Erythroblast (primary cell): ENCODE results near the gene CDCA4.
"Not testable (repeated sequence)": the region's sequence is repeated elsewhere in the genome, so short reads cannot be mapped to it uniquely, and the experiment has no call there.

ENCODE experiments used
- DNase-seq, 2 experiments: peaks; one replicate each; lab custom pipeline; 2025; lab: John Stamatoyannopoulos, UW
- GATA1 ChIP-seq: IDR thresholded peaks from 2 replicates; pipeline ENCODE4 v1.6.1; 2011; ENCODE audit warnings: low read depth, mild to moderate bottlenecking, control low read depth, low read length, moderate library complexity
- POLR2A ChIP-seq: IDR thresholded peaks from 2 replicates; pipeline ENCODE4 v1.6.1; 2011; ENCODE audit warnings: mild to moderate bottlenecking, low read length

The CDCA4 gene

GRCh38 chr14:105020815-105021655, at the start of gene CDCA4:
Gene CDCA4, minus strand, starts transcription at chr14:105021083. Its CDS starts 9,154 bp downstream, at chr14:105011929.
- DNase-seq = peak; percentile 97 to 99

GRCh38 chr14:105069871-105070759, 49.2 kb upstream of the CDCA4 start:
- TF ChIP-seq GATA1 (no peak), POLR2A (no peak)
- no peak for DNase-seq

More at GRCh38 chr14:105020815-105021655, at the start of gene CDCA4:
- TF ChIP-seq GATA1 (no peak), POLR2A (peak; percentile 82)

DNA sequence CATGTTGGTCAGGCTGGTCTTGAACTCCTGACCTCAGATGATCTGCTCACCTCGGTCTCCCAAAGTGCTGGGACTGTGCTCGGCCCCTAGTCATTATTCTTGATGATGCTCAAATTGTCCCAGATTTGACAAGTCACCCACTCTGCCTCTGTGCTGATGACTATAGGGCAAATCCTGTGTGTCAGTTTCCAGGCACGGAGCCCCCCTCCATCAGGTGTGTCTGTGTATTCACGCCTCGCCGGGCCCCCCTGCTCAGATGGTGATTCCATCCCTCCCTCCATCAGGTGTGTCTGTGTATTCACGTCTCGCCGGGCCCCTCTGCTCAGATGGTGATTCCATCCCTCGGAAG, 48.6 kb upstream of the CDCA4 start:
- TF ChIP-seq GATA1 = no peak
- TF ChIP-seq POLR2A = no peak

DNA sequence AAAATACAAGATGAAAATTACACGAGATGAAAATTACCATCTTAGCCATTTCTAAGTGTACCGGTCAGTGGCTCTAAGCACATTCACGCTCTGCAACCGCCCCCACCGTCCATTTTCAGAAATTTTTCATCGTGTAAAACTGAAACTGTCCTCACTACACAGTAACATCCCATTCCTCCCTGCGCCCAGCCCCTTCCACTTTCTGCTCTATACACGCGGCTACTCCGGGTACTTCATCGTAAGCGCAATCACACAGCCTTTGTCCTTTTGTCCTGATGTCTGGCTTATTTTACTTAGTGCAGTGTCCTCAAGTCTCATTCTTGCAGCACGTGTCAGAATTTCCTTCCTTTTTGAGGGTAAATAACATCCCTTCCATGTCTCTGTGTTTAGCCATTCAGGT, 47.9 kb upstream of the CDCA4 start:
- no peak for TF ChIP-seq GATA1
- TF ChIP-seq POLR2A = no peak
- no peak for DNase-seq

More for the DNA sequence above, 48.6 kb upstream of the CDCA4 start:
- no peak for DNase-seq

- no peak for DNase-seq
- TF ChIP-seq POLR2A (no peak), GATA1 (no peak)
These were observed 47.1 kb upstream of the CDCA4 start for GRCh38 chr14:105067969-105068301.

DNA sequence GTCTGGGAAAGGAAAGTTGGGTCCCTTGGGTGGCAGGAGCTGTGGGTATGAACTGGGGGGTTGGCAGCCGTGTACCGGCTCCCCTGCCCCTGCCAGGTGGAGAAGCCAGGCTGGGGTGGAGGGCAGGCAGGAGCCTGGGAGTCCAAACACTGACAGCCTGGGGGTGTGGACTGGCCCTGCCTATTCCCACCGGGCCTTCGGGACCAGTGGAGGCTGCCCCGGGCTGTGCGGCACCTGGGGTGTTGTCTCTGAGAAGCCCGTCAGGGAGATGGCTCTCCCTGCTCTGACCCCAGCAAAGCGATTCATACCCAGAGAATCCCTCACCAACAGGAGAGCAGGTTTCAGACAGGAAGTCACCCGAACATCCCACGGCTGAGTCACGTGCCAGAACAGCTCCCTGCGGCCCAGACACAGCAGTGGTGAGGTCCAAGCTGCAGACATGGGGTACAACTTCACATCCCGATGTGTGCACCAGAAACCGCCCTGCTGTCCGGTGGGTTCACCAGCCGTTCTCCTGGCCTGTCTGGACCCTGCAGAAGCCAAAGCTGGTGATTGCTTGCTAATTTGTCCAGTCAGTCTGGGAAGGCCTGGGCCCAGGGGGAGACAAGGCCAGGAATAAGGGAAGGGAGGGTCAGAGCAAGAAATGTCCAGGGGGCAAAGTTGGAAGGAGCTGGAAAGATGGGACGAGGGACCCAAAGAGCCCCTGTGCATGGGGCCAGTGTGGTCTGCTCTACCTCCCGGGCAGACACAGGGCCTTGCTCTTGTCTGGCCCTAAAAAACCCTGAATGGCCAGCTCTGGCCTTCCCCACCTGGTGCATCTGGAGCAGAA, 46.5 kb upstream of the CDCA4 start:
- TF ChIP-seq POLR2A (no peak), GATA1 (no peak)
- no peak for DNase-seq

- DNase-seq = no peak
- no peak for TF ChIP-seq GATA1
- TF ChIP-seq POLR2A = no peak
These were observed 45.6 kb upstream of the CDCA4 start for GRCh38 chr14:105066240-105067071.

DNA sequence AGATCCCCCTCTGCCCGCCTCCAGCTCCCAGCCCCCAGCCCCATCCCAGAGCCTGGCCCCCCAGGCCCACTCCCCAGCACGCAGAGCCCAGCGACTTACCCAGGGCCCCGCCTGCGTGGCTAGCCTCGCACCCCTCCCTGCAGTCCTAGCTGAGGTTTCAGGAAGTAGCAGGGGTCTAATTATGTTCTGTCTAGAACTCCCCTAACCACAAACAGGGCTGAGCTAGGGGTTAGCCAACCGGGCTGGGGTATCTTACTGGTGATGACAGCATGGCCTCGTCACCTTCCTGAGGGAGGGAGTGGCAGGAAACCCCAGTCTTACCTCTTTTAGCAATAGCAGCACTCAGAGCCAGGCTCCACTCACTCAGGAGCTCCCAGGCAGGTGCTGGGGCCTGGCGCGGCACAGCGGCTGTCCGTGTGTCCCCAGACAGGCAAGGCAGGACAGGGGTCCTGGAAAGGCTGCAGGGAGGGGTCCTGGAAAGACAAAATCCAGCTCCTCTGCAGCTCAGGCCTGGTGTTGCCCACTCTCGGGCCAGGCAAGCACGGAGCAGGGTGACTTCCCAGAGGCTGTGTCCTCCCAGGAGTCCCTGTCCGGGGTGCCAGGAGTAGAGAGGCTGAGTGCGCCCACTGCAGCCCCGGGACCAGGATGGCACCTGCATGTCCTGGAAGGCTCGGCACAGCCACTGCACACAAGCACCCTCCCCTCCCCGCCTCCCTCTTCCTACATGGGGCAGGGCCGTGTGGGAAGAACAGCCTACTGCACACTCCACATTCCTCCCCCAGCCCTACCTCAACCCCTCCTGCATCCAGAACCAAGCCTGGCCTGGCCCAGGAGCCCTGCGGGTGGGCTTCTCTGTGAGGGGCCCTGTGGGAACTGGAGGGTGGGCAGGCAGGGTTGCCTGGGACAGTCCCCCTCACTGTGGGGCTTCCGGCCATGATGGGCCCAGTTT, 44.7 kb upstream of the CDCA4 start, which contains the start of gene GPR132:
Gene GPR132, minus strand, starts transcription at position 151 of the 949 bp plus-strand sequence. CDS start 10,010 bp downstream, outside the sequence.
- DNase-seq = no peak
- no peak for TF ChIP-seq GATA1
- TF ChIP-seq POLR2A = no peak

DNA sequence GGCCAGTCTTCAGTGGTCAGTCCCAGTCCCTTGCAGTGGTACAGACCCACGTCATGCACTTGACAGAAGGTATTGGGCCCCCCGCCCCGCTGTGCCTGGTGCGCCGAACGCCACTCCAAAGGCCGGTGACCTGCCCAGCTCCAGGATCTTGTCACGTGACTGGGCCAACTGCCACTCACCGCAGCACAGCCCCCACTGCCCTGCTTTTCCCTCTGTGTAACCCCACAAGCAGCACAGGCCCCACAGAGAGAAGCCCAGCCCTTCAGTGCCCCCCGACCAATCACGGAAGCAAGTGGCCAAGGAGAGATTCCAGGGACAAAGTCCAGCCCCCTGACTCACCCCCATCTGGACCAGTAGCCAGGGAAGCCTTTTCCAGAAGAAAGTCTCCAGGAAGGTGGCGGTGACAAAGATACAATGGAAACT, 43.8 kb upstream of the CDCA4 start:
- DNase-seq = no peak

GRCh38 chr14:105064001-105064400, 43.1 kb upstream of the CDCA4 start:
- no peak for DNase-seq
- TF ChIP-seq GATA1 (no peak), POLR2A (no peak)

More for the DNA sequence above, 43.8 kb upstream of the CDCA4 start:
- TF ChIP-seq POLR2A = no peak
- TF ChIP-seq GATA1 = no peak

DNA sequence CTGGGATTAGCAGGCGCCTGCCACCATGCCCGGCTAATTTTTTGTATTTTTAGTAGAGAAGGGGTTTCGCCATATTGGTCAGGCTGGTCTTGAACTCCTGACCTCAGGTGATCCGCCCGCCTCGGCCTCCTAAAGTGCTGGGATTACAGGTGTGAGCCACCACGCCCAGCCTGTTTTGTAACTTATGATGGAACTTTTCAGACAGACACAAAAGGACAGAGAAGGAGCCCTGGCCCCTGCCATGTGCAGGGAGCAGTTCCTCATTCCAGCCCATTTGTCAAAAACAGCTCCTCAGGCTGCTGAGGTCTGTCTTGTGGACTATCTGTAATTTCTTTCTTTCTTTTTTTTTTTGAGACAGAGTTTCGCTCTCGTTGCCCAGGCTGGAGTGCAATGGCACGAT, 42.6 kb upstream of the CDCA4 start:
- not testable (repeated sequence) for DNase-seq

DNA sequence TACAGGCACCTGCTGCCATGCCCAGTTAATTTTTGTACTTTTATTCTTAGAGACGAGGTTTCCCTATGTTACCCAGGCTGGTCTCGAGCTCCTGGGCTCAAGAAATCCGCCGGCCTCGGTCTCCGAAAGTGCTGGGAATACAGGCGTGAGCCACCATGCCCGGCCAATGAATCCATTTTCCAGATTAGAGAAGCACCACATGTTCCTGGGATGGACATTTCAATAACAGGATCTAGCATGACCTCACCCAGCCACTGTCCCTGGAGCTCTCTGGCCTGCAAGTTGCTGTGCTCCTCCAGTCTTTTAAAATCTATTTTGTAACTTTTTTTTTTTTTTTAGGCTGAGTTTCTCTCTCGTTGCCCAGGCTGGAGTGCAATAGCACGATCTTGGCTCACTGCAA, 42.2 kb upstream of the CDCA4 start:
- no peak for DNase-seq
- TF ChIP-seq GATA1 (no peak), POLR2A (no peak)
